Measurements from ENCODE around the gene SORL1.

Gene SORL1

DNA sequence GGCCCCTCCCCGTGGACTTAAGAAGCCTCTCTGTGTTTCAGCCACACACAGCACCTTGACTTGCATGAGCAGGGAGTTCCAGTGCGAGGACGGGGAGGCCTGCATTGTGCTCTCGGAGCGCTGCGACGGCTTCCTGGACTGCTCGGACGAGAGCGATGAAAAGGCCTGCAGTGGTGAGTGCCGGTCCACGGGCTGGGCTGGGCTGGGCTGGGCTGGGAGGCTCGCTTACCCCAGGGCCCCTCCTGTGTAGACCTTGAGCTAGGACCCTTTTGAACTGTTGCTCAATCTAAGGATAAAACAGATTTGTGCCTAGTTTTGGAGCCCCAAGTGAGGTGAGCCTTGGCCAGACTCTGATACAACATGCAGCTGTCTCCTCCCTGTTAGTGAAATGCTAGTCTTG lies 152.0 kb downstream of the SORL1 start:
- H3K27me3 ChIP-seq (ENCODE audit: insufficient read depth, low read length, poor library complexity), result no peaks in the 10 kb centered on the region
- H3K4me3 ChIP-seq (ENCODE audit: low read depth in 1 of 2, low read length in 2 of 2), result no peak overlapping the region
- H3K36me3 ChIP-seq (ENCODE audit: insufficient read depth, low read length), result peaks cover 82% of the 10 kb centered on the region
- no peak overlapping the region for H2AFZ ChIP-seq (ENCODE audit: low read depth, low read length)
- no peak for ATAC-seq (ENCODE audit: insufficient read depth, low read depth)
- no peaks in the 10 kb centered on the region for H3K9me3 ChIP-seq (ENCODE audit: insufficient read depth, low read length, severe bottlenecking)
- no peaks in the 10 kb centered on the region for H4K20me1 ChIP-seq (ENCODE audit: insufficient read depth, low read length)
- TF ChIP-seq EZH2 (IDR thresholded peaks at IDR 0.05; ENCODE audit: borderline replicate concordance, low read depth, low read length, severe bottlenecking), result no peak
- TF ChIP-seq, protein P1, sequence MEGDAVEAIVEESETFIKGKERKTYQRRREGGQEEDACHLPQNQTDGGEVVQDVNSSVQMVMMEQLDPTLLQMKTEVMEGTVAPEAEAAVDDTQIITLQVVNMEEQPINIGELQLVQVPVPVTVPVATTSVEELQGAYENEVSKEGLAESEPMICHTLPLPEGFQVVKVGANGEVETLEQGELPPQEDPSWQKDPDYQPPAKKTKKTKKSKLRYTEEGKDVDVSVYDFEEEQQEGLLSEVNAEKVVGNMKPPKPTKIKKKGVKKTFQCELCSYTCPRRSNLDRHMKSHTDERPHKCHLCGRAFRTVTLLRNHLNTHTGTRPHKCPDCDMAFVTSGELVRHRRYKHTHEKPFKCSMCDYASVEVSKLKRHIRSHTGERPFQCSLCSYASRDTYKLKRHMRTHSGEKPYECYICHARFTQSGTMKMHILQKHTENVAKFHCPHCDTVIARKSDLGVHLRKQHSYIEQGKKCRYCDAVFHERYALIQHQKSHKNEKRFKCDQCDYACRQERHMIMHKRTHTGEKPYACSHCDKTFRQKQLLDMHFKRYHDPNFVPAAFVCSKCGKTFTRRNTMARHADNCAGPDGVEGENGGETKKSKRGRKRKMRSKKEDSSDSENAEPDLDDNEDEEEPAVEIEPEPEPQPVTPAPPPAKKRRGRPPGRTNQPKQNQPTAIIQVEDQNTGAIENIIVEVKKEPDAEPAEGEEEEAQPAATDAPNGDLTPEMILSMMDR (IDR thresholded peaks at IDR 0.05; ENCODE audit: borderline replicate concordance, extremely low read depth, low read length, poor library complexity, severe bottlenecking), result no peak
- no peaks in the 10 kb centered on the region for H3K4me1 ChIP-seq (ENCODE audit: insufficient read depth, low read length)
- H3K9ac ChIP-seq (ENCODE audit: low read depth, low read length), result no peak overlapping the region
- no peak overlapping the region for H3K27ac ChIP-seq (ENCODE audit: low read length)
- no peak for DNase-seq
- H3K4me2 ChIP-seq (ENCODE audit: insufficient read depth, low read length), result no peak overlapping the region
- no peaks in the 10 kb centered on the region for H3K79me2 ChIP-seq (ENCODE audit: insufficient read depth, low read length)

DNA sequence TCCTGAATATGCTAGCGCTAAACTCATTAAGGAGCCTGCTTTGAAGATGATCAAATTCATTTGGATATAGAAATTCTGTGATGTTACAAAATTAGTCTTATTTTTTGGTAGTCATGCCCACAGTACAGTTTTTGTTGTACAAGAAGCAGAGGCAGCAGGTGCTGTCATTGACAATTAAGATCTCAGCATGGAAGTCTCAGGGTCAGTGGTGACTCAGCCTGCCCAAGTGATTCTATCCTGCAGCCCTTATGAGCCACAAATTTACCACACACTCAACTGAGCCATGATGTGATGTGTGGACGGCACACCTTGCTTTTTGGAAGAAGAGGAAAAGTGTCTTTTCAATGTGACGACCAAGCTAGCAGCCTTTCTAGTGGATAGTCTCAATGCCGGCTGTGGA lies 154.2 kb downstream of the SORL1 start:
- DNase-seq, result no peak
- Histone ChIP-seq H3K27me3 (ENCODE audit: insufficient read depth, low read length, poor library complexity) (no peaks in the 10 kb centered on the region), H3K36me3 (ENCODE audit: insufficient read depth, low read length) (peaks cover 93% of the 10 kb centered on the region), H3K79me2 (ENCODE audit: insufficient read depth, low read length) (no peaks in the 10 kb centered on the region), H3K4me2 (ENCODE audit: insufficient read depth, low read length) (no peak overlapping the region), H2AFZ (ENCODE audit: low read depth, low read length) (no peak overlapping the region), H3K4me1 (ENCODE audit: insufficient read depth, low read length) (no peaks in the 10 kb centered on the region), H3K27ac (ENCODE audit: low read length) (no peak overlapping the region), H4K20me1 (ENCODE audit: insufficient read depth, low read length) (no peaks in the 10 kb centered on the region), H3K9ac (ENCODE audit: low read depth, low read length) (no peak overlapping the region), H3K4me3 (ENCODE audit: low read depth in 1 of 2, low read length in 2 of 2) (no peak overlapping the region), H3K9me3 (ENCODE audit: insufficient read depth, low read length, severe bottlenecking) (no peaks in the 10 kb centered on the region)
- no peak for ATAC-seq (ENCODE audit: insufficient read depth, low read depth)
- TF ChIP-seq EZH2 (IDR thresholded peaks at IDR 0.05; ENCODE audit: borderline replicate concordance, low read depth, low read length, severe bottlenecking), result no peak
- TF ChIP-seq, protein P1 (IDR thresholded peaks at IDR 0.05; ENCODE audit: borderline replicate concordance, extremely low read depth, low read length, poor library complexity, severe bottlenecking), result no peak

DNA sequence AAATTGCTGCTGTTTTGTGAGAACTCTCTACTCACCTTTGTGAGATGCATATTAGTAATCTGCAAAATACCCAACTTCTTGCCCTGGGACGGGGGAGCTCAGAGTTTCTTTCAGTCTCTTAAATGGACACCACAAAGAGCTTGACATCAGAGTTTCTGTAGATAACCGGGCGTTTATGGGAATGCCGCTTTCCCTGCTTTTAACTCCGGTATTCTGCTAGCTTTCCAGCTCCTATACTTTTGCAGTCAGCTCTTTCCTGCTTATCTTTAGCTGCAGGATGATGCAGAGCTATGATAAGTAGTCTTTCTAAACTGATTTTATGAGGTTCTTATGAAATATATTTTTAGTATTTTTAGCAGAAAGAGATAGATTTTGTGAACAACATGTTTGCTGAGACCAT lies 155.2 kb downstream of the SORL1 start:
- TF ChIP-seq, protein P1 (IDR thresholded peaks at IDR 0.05; ENCODE audit: borderline replicate concordance, extremely low read depth, low read length, poor library complexity, severe bottlenecking), result no peak
- TF ChIP-seq EZH2 (IDR thresholded peaks at IDR 0.05; ENCODE audit: borderline replicate concordance, low read depth, low read length, severe bottlenecking), result no peak
- no peaks in the 10 kb centered on the region for H3K79me2 ChIP-seq (ENCODE audit: insufficient read depth, low read length)
- ATAC-seq (ENCODE audit: insufficient read depth, low read depth), result no peak
- no peaks in the 10 kb centered on the region for H3K27me3 ChIP-seq (ENCODE audit: insufficient read depth, low read length, poor library complexity)
- no peaks in the 10 kb centered on the region for H3K4me1 ChIP-seq (ENCODE audit: insufficient read depth, low read length)
- no peak overlapping the region for H3K27ac ChIP-seq (ENCODE audit: low read length)
- no peaks in the 10 kb centered on the region for H4K20me1 ChIP-seq (ENCODE audit: insufficient read depth, low read length)
- DNase-seq, result no peak
- no peak overlapping the region for H3K9ac ChIP-seq (ENCODE audit: low read depth, low read length)
- no peaks in the 10 kb centered on the region for H3K9me3 ChIP-seq (ENCODE audit: insufficient read depth, low read length, severe bottlenecking)
- no peak overlapping the region for H2AFZ ChIP-seq (ENCODE audit: low read depth, low read length)
- H3K4me2 ChIP-seq (ENCODE audit: insufficient read depth, low read length), result no peak overlapping the region
- no peak overlapping the region for H3K4me3 ChIP-seq (ENCODE audit: low read depth in 1 of 2, low read length in 2 of 2)
- peaks cover 93% of the 10 kb centered on the region for H3K36me3 ChIP-seq (ENCODE audit: insufficient read depth, low read length)

DNA sequence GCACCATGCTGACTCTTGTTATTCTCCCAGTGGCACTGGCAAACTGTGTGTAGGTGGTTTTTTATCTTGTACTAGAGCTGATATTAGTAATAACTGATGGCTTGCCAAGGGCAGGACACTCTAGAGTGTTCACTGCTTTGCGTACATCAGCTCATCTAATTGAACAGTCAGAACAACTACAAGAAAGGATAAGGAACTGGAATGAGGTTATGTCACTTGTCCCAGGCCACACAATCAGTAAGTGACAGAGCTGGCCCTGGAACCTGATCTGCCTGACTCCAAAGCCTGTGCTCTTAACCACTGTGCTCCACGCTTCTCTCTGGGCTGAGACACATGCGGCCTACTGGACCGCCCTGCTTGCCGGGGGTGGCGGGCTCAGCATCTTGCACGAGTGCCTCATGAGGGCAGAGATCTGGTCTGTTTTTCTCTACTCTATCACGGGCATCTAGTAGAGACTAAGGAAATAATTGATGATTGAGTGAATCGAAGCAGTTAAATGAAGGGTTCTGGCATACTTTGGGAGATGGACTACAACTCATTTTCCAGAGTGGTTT lies 156.5 kb downstream of the SORL1 start:
- Histone ChIP-seq H3K4me2 (ENCODE audit: insufficient read depth, low read length) (no peak overlapping the region), H3K4me3 (ENCODE audit: low read depth in 1 of 2, low read length in 2 of 2) (no peak overlapping the region), H3K79me2 (ENCODE audit: insufficient read depth, low read length) (no peaks in the 10 kb centered on the region), H3K9me3 (ENCODE audit: insufficient read depth, low read length, severe bottlenecking) (no peaks in the 10 kb centered on the region), H3K27ac (ENCODE audit: low read length) (no peak overlapping the region), H2AFZ (ENCODE audit: low read depth, low read length) (no peak overlapping the region), H3K4me1 (ENCODE audit: insufficient read depth, low read length) (no peaks in the 10 kb centered on the region), H4K20me1 (ENCODE audit: insufficient read depth, low read length) (no peaks in the 10 kb centered on the region), H3K27me3 (ENCODE audit: insufficient read depth, low read length, poor library complexity) (no peaks in the 10 kb centered on the region), H3K9ac (ENCODE audit: low read depth, low read length) (no peak overlapping the region), H3K36me3 (ENCODE audit: insufficient read depth, low read length) (peaks cover 95% of the 10 kb centered on the region)
- no peak for ATAC-seq (ENCODE audit: insufficient read depth, low read depth)
- no peak for DNase-seq
- TF ChIP-seq, protein P1 (IDR thresholded peaks at IDR 0.05; ENCODE audit: borderline replicate concordance, extremely low read depth, low read length, poor library complexity, severe bottlenecking), result no peak
- no peak for TF ChIP-seq EZH2 (IDR thresholded peaks at IDR 0.05; ENCODE audit: borderline replicate concordance, low read depth, low read length, severe bottlenecking)
